Stimulated activated memory B cell treated with anti-CD40 and anti-IgM and Interleukin-4, amounts not matched to agents 10 μg/mL and 1 μg/mL and 100 μg/mL, for 72 hours (primary cell): ENCODE data around the gene EIF5.

Experiments used
- ATAC-seq: fragments of 150-1000 bp; cut with Tn5 transposase; 2 replicates; pipeline ENCODE4 v1.10.0; 2021
- H3K27ac Mint-ChIP-seq: one replicate; pipeline ENCODE4 v1.8.0; 2022; ENCODE audit warnings: mild to moderate bottlenecking, mixed read lengths
- H3K27me3 Mint-ChIP-seq: one replicate; pipeline ENCODE4 v1.8.0; 2022; ENCODE audit warnings: mixed read lengths
- H3K36me3 Mint-ChIP-seq: one replicate; pipeline ENCODE4 v1.8.0; 2022; ENCODE audit warnings: mixed read lengths
- H3K4me1 Mint-ChIP-seq: one replicate; pipeline ENCODE4 v1.8.0; 2022; ENCODE audit warnings: mixed read lengths
- H3K4me3 Mint-ChIP-seq: one replicate; pipeline ENCODE4 v1.8.0; 2022; ENCODE audit warnings: mild to moderate bottlenecking, moderate library complexity, mixed read lengths
- H3K9me3 Mint-ChIP-seq: one replicate; pipeline ENCODE4 v1.8.0; 2022; ENCODE audit warnings: mixed read lengths

EIF5 gene

GRCh38 chr14:103301512-103302354 is 32.3 kb upstream of the EIF5 start:
- no peak for ATAC-seq
- no peaks in the 10 kb centered on the region for H3K4me1 Mint-ChIP-seq
- H3K4me3 Mint-ChIP-seq: no peak overlapping the region
- no peak overlapping the region for H3K27ac Mint-ChIP-seq
- no peaks in the 10 kb centered on the region for H3K9me3 Mint-ChIP-seq
- no peaks in the 10 kb centered on the region for H3K36me3 Mint-ChIP-seq
- peaks cover 28% of the 10 kb centered on the region for H3K27me3 Mint-ChIP-seq

GRCh38 chr14:103302966-103303365 is 31.1 kb upstream of the EIF5 start:
- no peak for ATAC-seq
- no peaks in the 10 kb centered on the region for H3K4me1 Mint-ChIP-seq
- peaks cover 27% of the 10 kb centered on the region for H3K27me3 Mint-ChIP-seq
- no peak overlapping the region for H3K4me3 Mint-ChIP-seq
- H3K9me3 Mint-ChIP-seq: no peaks in the 10 kb centered on the region
- no peak overlapping the region for H3K27ac Mint-ChIP-seq
- H3K36me3 Mint-ChIP-seq: no peaks in the 10 kb centered on the region

- Mint-ChIP-seq H3K9me3 (no peaks in the 10 kb centered on the region), H3K27me3 (peaks cover 39% of the 10 kb centered on the region), H3K36me3 (no peaks in the 10 kb centered on the region), H3K4me1 (no peaks in the 10 kb centered on the region), H3K4me3 (no peak overlapping the region), H3K27ac (no peak overlapping the region)
- ATAC-seq: no peak
These were observed 29.3 kb upstream of the EIF5 start for GRCh38 chr14:103304706-103305105.

GRCh38 chr14:103308717-103309616 is 25.1 kb upstream of the EIF5 start:
- Mint-ChIP-seq H3K27me3 (peaks cover 28% of the 10 kb centered on the region), H3K27ac (no peak overlapping the region), H3K4me3 (no peak overlapping the region), H3K4me1 (no peaks in the 10 kb centered on the region), H3K9me3 (no peaks in the 10 kb centered on the region), H3K36me3 (no peaks in the 10 kb centered on the region)
- ATAC-seq: no peak

GRCh38 chr14:103310576-103311095 is 23.4 kb upstream of the EIF5 start:
- Mint-ChIP-seq H3K4me1 (no peaks in the 10 kb centered on the region), H3K9me3 (no peaks in the 10 kb centered on the region), H3K27me3 (peaks cover 25% of the 10 kb centered on the region), H3K4me3 (no peak overlapping the region), H3K27ac (no peak overlapping the region), H3K36me3 (no peaks in the 10 kb centered on the region)
- ATAC-seq: no peak

- no peak overlapping the region for H3K27ac Mint-ChIP-seq
- no peak for ATAC-seq
- no peaks in the 10 kb centered on the region for H3K36me3 Mint-ChIP-seq
- peaks cover 27% of the 10 kb centered on the region for H3K27me3 Mint-ChIP-seq
- H3K9me3 Mint-ChIP-seq: no peaks in the 10 kb centered on the region
- no peaks in the 10 kb centered on the region for H3K4me1 Mint-ChIP-seq
- no peak overlapping the region for H3K4me3 Mint-ChIP-seq
These were observed 22.7 kb upstream of the EIF5 start for GRCh38 chr14:103311171-103311997.

GRCh38 chr14:103312006-103312635 is 21.9 kb upstream of the EIF5 start:
- no peak for ATAC-seq
- Mint-ChIP-seq H3K4me1 (no peaks in the 10 kb centered on the region), H3K9me3 (no peaks in the 10 kb centered on the region), H3K27ac (no peak overlapping the region), H3K36me3 (no peaks in the 10 kb centered on the region), H3K27me3 (peaks cover 35% of the 10 kb centered on the region), H3K4me3 (no peak overlapping the region)

- no peak for ATAC-seq
- peaks cover 35% of the 10 kb centered on the region for H3K27me3 Mint-ChIP-seq
- H3K9me3 Mint-ChIP-seq: no peaks in the 10 kb centered on the region
- H3K27ac Mint-ChIP-seq: no peak overlapping the region
- no peak overlapping the region for H3K4me3 Mint-ChIP-seq
- peaks cover under 1% of the 10 kb centered on the region for H3K4me1 Mint-ChIP-seq
- H3K36me3 Mint-ChIP-seq: no peaks in the 10 kb centered on the region
These were observed 20.3 kb upstream of the EIF5 start for GRCh38 chr14:103313704-103314103.

- Mint-ChIP-seq H3K27ac (no peak overlapping the region), H3K9me3 (no peaks in the 10 kb centered on the region), H3K4me3 (no peak overlapping the region), H3K27me3 (peaks cover 40% of the 10 kb centered on the region), H3K36me3 (no peaks in the 10 kb centered on the region), H3K4me1 (peaks cover 9% of the 10 kb centered on the region)
- no peak for ATAC-seq
These were observed 19.4 kb upstream of the EIF5 start for GRCh38 chr14:103314496-103315277.

- Mint-ChIP-seq H3K36me3 (no peaks in the 10 kb centered on the region), H3K4me1 (peaks cover 9% of the 10 kb centered on the region), H3K27ac (no peak overlapping the region), H3K9me3 (no peaks in the 10 kb centered on the region), H3K4me3 (no peak overlapping the region), H3K27me3 (peaks cover 48% of the 10 kb centered on the region)
- ATAC-seq: no peak
These were observed 18.6 kb upstream of the EIF5 start for GRCh38 chr14:103315351-103315911.

GRCh38 chr14:103315941-103316340 is 18.1 kb upstream of the EIF5 start:
- Mint-ChIP-seq H3K27me3 (peaks cover 52% of the 10 kb centered on the region), H3K9me3 (no peaks in the 10 kb centered on the region)
- ATAC-seq: no peak

GRCh38 chr14:103316721-103317121 is 17.3 kb upstream of the EIF5 start:
- Mint-ChIP-seq H3K36me3 (no peaks in the 10 kb centered on the region), H3K9me3 (no peaks in the 10 kb centered on the region), H3K27me3 (peaks cover 59% of the 10 kb centered on the region), H3K4me1 (peaks cover 9% of the 10 kb centered on the region), H3K4me3 (no peak overlapping the region), H3K27ac (no peak overlapping the region)
- ATAC-seq: no peak

More at GRCh38 chr14:103315941-103316340, 18.1 kb upstream of the EIF5 start:
- Mint-ChIP-seq H3K36me3 (no peaks in the 10 kb centered on the region), H3K4me1 (peaks cover 9% of the 10 kb centered on the region), H3K27ac (no peak overlapping the region), H3K4me3 (no peak overlapping the region)

GRCh38 chr14:103317251-103317650 is 16.8 kb upstream of the EIF5 start:
- Mint-ChIP-seq H3K4me3 (no peak overlapping the region), H3K27me3 (peaks cover 59% of the 10 kb centered on the region), H3K36me3 (no peaks in the 10 kb centered on the region), H3K4me1 (peaks cover 9% of the 10 kb centered on the region), H3K27ac (no peak overlapping the region), H3K9me3 (no peaks in the 10 kb centered on the region)
- no peak for ATAC-seq
